Upper lobe of left lung (tissue), 6 donors: Measurements from ENCODE around the gene IRX2. TPM values are rescaled to one million over a fixed set of nuclear protein-coding genes. Genes with fewer than 3 reads are reported as not detected.

Source experiments
- ATAC-seq, 2 donors: fragments of 200-7000 bp; cut with Tn5 transposase; one replicate each; pipeline ENCODE4 v1.9.1; 2022; ENCODE audit warnings: mild to moderate bottlenecking in 2 of 2, moderate library complexity in 2 of 2; ENCODE audit not compliant: low FRiP score in 2 of 2
- DNase-seq, 2 donors: peaks; one replicate each; pipeline ENCODE4 v3.0.0-alpha.2; 2019 to 2020
- H3K27ac ChIP-seq, 4 donors: fragments of 200-600 bp; sonication (generic); one replicate each; pipeline ENCODE4 v1.5.1; 2016 to 2019
- H3K27me3 ChIP-seq, 4 donors: fragments of 200-600 bp; sonication (generic); one replicate each; pipeline ENCODE4 v1.5.1; 2017 to 2019
- H3K36me3 ChIP-seq, 4 donors: fragments of 200-600 bp; sonication (generic); one replicate each; pipeline ENCODE4 v1.5.1; 2016 to 2019
- H3K4me1 ChIP-seq, 4 donors: fragments of 200-600 bp; sonication (generic); one replicate each; pipeline ENCODE4 v1.5.1; 2018 to 2019
- H3K4me3 ChIP-seq, 4 donors: fragments of 200-600 bp; sonication (generic); one replicate each; pipeline ENCODE4 v1.5.1; 2017 to 2019; ENCODE audit warnings: mild to moderate bottlenecking in 2 of 4, moderate library complexity in 1 of 4
- H3K9me3 ChIP-seq, 4 donors: fragments of 200-600 bp; sonication (generic); one replicate each; pipeline ENCODE4 v1.5.1; 2018 to 2019
- CTCF ChIP-seq, 6 experiments: fragments of 450-650 bp in 4 of 6; fragments of 200-600 bp in 2 of 6; sonication (generic) in 2 of 6; IDR thresholded peaks; one replicate each; pipeline ENCODE4 v1.5.1; 2016 to 2019; ENCODE audit warnings: antibody characterized with exemption in 6 of 6
- EP300 ChIP-seq, 4 donors: sonication (generic); formaldehyde crosslinking; IDR thresholded peaks; one replicate each; pipeline ENCODE4 v1.5.1; 2017; ENCODE audit warnings: antibody characterized with exemption in 4 of 4, control low read depth in 2 of 4
- POLR2A ChIP-seq, 4 donors: fragments of 450-650 bp; IDR thresholded peaks; one replicate each; pipeline ENCODE4 v1.5.1; 2016 to 2017; ENCODE audit warnings: antibody characterized with exemption in 4 of 4, mild to moderate bottlenecking in 2 of 4
- POLR2AphosphoS5 ChIP-seq, 2 donors: sonication (generic); formaldehyde crosslinking; IDR thresholded peaks; one replicate each; pipeline ENCODE4 v1.5.1; 2017; ENCODE audit warnings: antibody characterized with exemption in 2 of 2
- WGBS, 2 donors: methylation state at CpG; one replicate each; pipeline ENCODE4 v1.1.5; 2017 to 2018; 5-methylcytosine and 5-hydroxymethylcytosine counted together
- total RNA-seq, 6 donors: library from RNA; depleted of rRNA in 4 of 6; stranded (reverse); fragments of >200 nt in 4 of 6; gene quantifications; one replicate each; pipeline versions ENCODE4 v1.1.0 to v1.2.1, GENCODE V29; 2016 to 2021
- donor health status: DM: no; HTN: no; CAD: no; lungs with moderate emphysema.
- donor health status: DM: no; HTN: yes; CAD: no; lungs with severe emphysema.

The IRX2 gene
- total RNA-seq, 6 donors from 2014 or later: 53.2 to 131 (median 106) TPM

- no peaks in the 10 kb centered on the region for H3K9me3 ChIP-seq
- H3K27me3 ChIP-seq: peaks cover 0 to 25% (median 12%) of the 10 kb centered on the region in 4 donors
- ATAC-seq: peak; percentile 23 to 85
- 24 to 28% methylated on average over 22 to 23 of the region's 23 CpGs for WGBS, 2 donors
- DNase-seq: peak in 1 of 2 donors; percentile 79
- H3K27ac ChIP-seq: peak overlapping the region; percentile 67 to 94 (median 86)
- peaks cover 12 to 41% (median 26%) of the 10 kb centered on the region in 4 donors for H3K4me1 ChIP-seq
- TF ChIP-seq POLR2A (IDR thresholded peaks at IDR 0.05) (peak in 1 of 4 donors; percentile 51), EP300 (IDR thresholded peaks at IDR 0.05) (peak in 3 of 4 donors; percentile 62 to 98 (median 93)), POLR2AphosphoS5 (IDR thresholded peaks at IDR 0.05) (peak; percentile 64 to 79), CTCF (IDR thresholded peaks at IDR 0.05) (peak in 1 of 6 experiments; percentile 22)
- no peak overlapping the region for H3K4me3 ChIP-seq
- H3K36me3 ChIP-seq: no peaks in the 10 kb centered on the region
Measured at GRCh38 chr5:2757563-2758351, 6.3 kb upstream of the IRX2 start.

GRCh38 chr5:2756211-2757152, 5.0 kb upstream of the IRX2 start:
- Histone ChIP-seq H3K9me3 (no peaks in the 10 kb centered on the region), H3K27ac (peak overlapping the region; percentile 67 to 94 (median 86)), H3K36me3 (no peaks in the 10 kb centered on the region), H3K4me3 (peak overlapping the region; percentile 4 to 57 (median 47)), H3K27me3 (peaks cover 0 to 33% (median 15%) of the 10 kb centered on the region in 4 donors), H3K4me1 (peaks cover 12 to 47% (median 28%) of the 10 kb centered on the region in 4 donors)
- peak in 2 of 6 experiments; percentile 7 to 17 for TF ChIP-seq CTCF (IDR thresholded peaks at IDR 0.05)
- no peak for TF ChIP-seq EP300 (IDR thresholded peaks at IDR 0.05)
- peak in 2 of 4 donors; percentile 28 to 39 for TF ChIP-seq POLR2A (IDR thresholded peaks at IDR 0.05)
- no peak for TF ChIP-seq POLR2AphosphoS5 (IDR thresholded peaks at IDR 0.05)
- 5 to 7% methylated on average over 69 to 76 of the region's 76 CpGs for WGBS, 2 donors
- peak; percentile 74 to 89 for DNase-seq
- peak in 1 of 2 donors; percentile 35 for ATAC-seq

GRCh38 chr5:2755681-2756171, 4.2 kb upstream of the IRX2 start:
- Histone ChIP-seq H3K27me3 (peaks cover 0 to 38% (median 16%) of the 10 kb centered on the region in 4 donors), H3K4me3 (peak overlapping the region; percentile 4 to 57 (median 47))
- no peak for TF ChIP-seq EP300 (IDR thresholded peaks at IDR 0.05)
- no peak for TF ChIP-seq POLR2A (IDR thresholded peaks at IDR 0.05)
- TF ChIP-seq POLR2AphosphoS5 (IDR thresholded peaks at IDR 0.05): no peak
- no peak for TF ChIP-seq CTCF (IDR thresholded peaks at IDR 0.05)

GRCh38 chr5:2755076-2755680, 3.7 kb upstream of the IRX2 start:
- Histone ChIP-seq H3K9me3 (no peaks in the 10 kb centered on the region), H3K36me3 (no peaks in the 10 kb centered on the region), H3K4me1 (peaks cover 12 to 56% (median 28%) of the 10 kb centered on the region in 4 donors), H3K27ac (peak overlapping the region; percentile 67 to 94 (median 86)), H3K4me3 (peak overlapping the region in 3 of 4 donors; percentile 40 to 57 (median 54)), H3K27me3 (peaks cover 0 to 42% (median 18%) of the 10 kb centered on the region in 4 donors)
- TF ChIP-seq POLR2AphosphoS5 (IDR thresholded peaks at IDR 0.05): no peak
- peak in 4 of 6 experiments; percentile 10 to 52 (median 48) for TF ChIP-seq CTCF (IDR thresholded peaks at IDR 0.05)
- TF ChIP-seq EP300 (IDR thresholded peaks at IDR 0.05): no peak
- peak in 1 of 4 donors; percentile 28 for TF ChIP-seq POLR2A (IDR thresholded peaks at IDR 0.05)
- ATAC-seq: no peak
- 4 to 13% methylated on average over 22 to 55 of the region's 63 CpGs for WGBS, 2 donors
- peak; percentile 58 to 91 for DNase-seq

More at GRCh38 chr5:2755681-2756171, 4.2 kb upstream of the IRX2 start:
- Histone ChIP-seq H3K4me1 (peaks cover 12 to 51% (median 28%) of the 10 kb centered on the region in 4 donors), H3K36me3 (no peaks in the 10 kb centered on the region), H3K27ac (peak overlapping the region; percentile 67 to 94 (median 86)), H3K9me3 (no peaks in the 10 kb centered on the region)
- ATAC-seq: no peak
- WGBS, 2 donors: 4 to 7% methylated on average over 30 of the region's 30 CpGs
- peak in 1 of 2 donors; percentile 71 for DNase-seq
